ENCODE results near the gene OSBPL5.

OSBPL5 gene

GRCh38 chr11:3154001-3154599, 11.0 kb downstream of the OSBPL5 start:
- ChIA-PET CTCF (no interaction called here), POLR2A (no interaction called here)
- no peak for DNase-seq (ENCODE audit: extremely low spot score)
- TF ChIP-seq ELF4 (IDR thresholded peaks at IDR 0.05) = no peak

- TF ChIP-seq HDGF (IDR thresholded peaks at IDR 0.05; ENCODE audit: borderline replicate concordance) (no peak), FOXM1 (IDR thresholded peaks at IDR 0.05; ENCODE audit: borderline replicate concordance) (no peak), ARNT (IDR thresholded peaks at IDR 0.05) (no peak), SP1 (IDR thresholded peaks at IDR 0.05) (no peak), ZNF384 (IDR thresholded peaks at IDR 0.05) (no peak), LEF1 (IDR thresholded peaks at IDR 0.05; ENCODE audit: borderline replicate concordance) (no peak), TARDBP (IDR thresholded peaks at IDR 0.05) (no peak), PKNOX1 (IDR thresholded peaks at IDR 0.05) (no peak)
- ChIA-PET POLR2A (no interaction called here), CTCF (no interaction called here)
- DNase-seq (ENCODE audit: extremely low spot score) = no peak
Measured at GRCh38 chr11:3153291-3153861, 11.7 kb downstream of the OSBPL5 start.

- ChIA-PET POLR2A (no interaction called here), CTCF (no interaction called here)
- TF ChIP-seq TARDBP (IDR thresholded peaks at IDR 0.05) (no peak), FOXK2 (IDR thresholded peaks at IDR 0.05) (no peak), CTBP1 (IDR thresholded peaks at IDR 0.05; ENCODE audit: borderline replicate concordance) (no peak), HDGF (IDR thresholded peaks at IDR 0.05; ENCODE audit: borderline replicate concordance) (no peak), L3MBTL2 (conservative IDR thresholded peaks at IDR 0.05) (no peak), ARNT (IDR thresholded peaks at IDR 0.05) (no peak), BHLHE40 (IDR thresholded peaks at IDR 0.05; ENCODE audit: borderline replicate concordance) (no peak), SP1 (IDR thresholded peaks at IDR 0.05) (no peak), SUZ12 (IDR thresholded peaks at IDR 0.05) (no peak), FOXM1 (IDR thresholded peaks at IDR 0.05; ENCODE audit: borderline replicate concordance) (no peak), LEF1 (IDR thresholded peaks at IDR 0.05; ENCODE audit: borderline replicate concordance) (no peak), ZNF384 (IDR thresholded peaks at IDR 0.05) (no peak), FOXA1 (IDR thresholded peaks at IDR 0.05) (no peak)
- DNase-seq (ENCODE audit: extremely low spot score) = no peak
Measured at GRCh38 chr11:3152471-3153110, 12.5 kb downstream of the OSBPL5 start.

- no peak for TF ChIP-seq FOXA1 (IDR thresholded peaks at IDR 0.05)
- TF ChIP-seq BHLHE40 (IDR thresholded peaks at IDR 0.05; ENCODE audit: borderline replicate concordance) = no peak
- TF ChIP-seq TARDBP (IDR thresholded peaks at IDR 0.05) = no peak
- TF ChIP-seq SP1 (IDR thresholded peaks at IDR 0.05) = no peak
- no peak for TF ChIP-seq ZNF384 (IDR thresholded peaks at IDR 0.05)
- no peak for TF ChIP-seq NFRKB (IDR thresholded peaks at IDR 0.05)
- TF ChIP-seq PKNOX1 (IDR thresholded peaks at IDR 0.05) = no peak
- TF ChIP-seq HDGF (IDR thresholded peaks at IDR 0.05; ENCODE audit: borderline replicate concordance) = no peak
- ChIA-PET POLR2A (no interaction called here), CTCF (no interaction called here)
- no peak for DNase-seq (ENCODE audit: extremely low spot score)
Measured at GRCh38 chr11:3150726-3151125, 14.4 kb downstream of the OSBPL5 start.

- TF ChIP-seq L3MBTL2 (conservative IDR thresholded peaks at IDR 0.05) (no peak), TARDBP (IDR thresholded peaks at IDR 0.05) (no peak), PKNOX1 (IDR thresholded peaks at IDR 0.05) (no peak), SP1 (IDR thresholded peaks at IDR 0.05) (no peak), ARNT (IDR thresholded peaks at IDR 0.05) (no peak), ELF4 (IDR thresholded peaks at IDR 0.05) (no peak), SUZ12 (IDR thresholded peaks at IDR 0.05) (no peak), FOXK2 (IDR thresholded peaks at IDR 0.05) (no peak), HDGF (IDR thresholded peaks at IDR 0.05; ENCODE audit: borderline replicate concordance) (no peak), LEF1 (IDR thresholded peaks at IDR 0.05; ENCODE audit: borderline replicate concordance) (no peak), CTBP1 (IDR thresholded peaks at IDR 0.05; ENCODE audit: borderline replicate concordance) (no peak), BHLHE40 (IDR thresholded peaks at IDR 0.05; ENCODE audit: borderline replicate concordance) (no peak)
- no peak for DNase-seq (ENCODE audit: extremely low spot score)
- CTCF ChIA-PET = interaction anchor here (0.8 kb wide), 1 partner anchor 45 kb away, joined by 3 read pairs; no protein-coding TSS in a partner anchor
- POLR2A ChIA-PET = no interaction called here
Measured at GRCh38 chr11:3149852-3150188, 15.3 kb downstream of the OSBPL5 start.

GRCh38 chr11:3148990-3149851, 15.9 kb downstream of the OSBPL5 start:
- TF ChIP-seq NFRKB (IDR thresholded peaks at IDR 0.05) (no peak), ELF4 (IDR thresholded peaks at IDR 0.05) (no peak), TARDBP (IDR thresholded peaks at IDR 0.05) (no peak), CTBP1 (IDR thresholded peaks at IDR 0.05; ENCODE audit: borderline replicate concordance) (no peak), SUZ12 (IDR thresholded peaks at IDR 0.05) (no peak), FOXM1 (IDR thresholded peaks at IDR 0.05; ENCODE audit: borderline replicate concordance) (no peak), LEF1 (IDR thresholded peaks at IDR 0.05; ENCODE audit: borderline replicate concordance) (no peak), BHLHE40 (IDR thresholded peaks at IDR 0.05; ENCODE audit: borderline replicate concordance) (no peak), L3MBTL2 (conservative IDR thresholded peaks at IDR 0.05) (no peak), ARNT (IDR thresholded peaks at IDR 0.05) (no peak), FOXK2 (IDR thresholded peaks at IDR 0.05) (no peak), ZNF384 (IDR thresholded peaks at IDR 0.05) (no peak), SP1 (IDR thresholded peaks at IDR 0.05) (no peak), PKNOX1 (IDR thresholded peaks at IDR 0.05) (no peak), FOXA1 (IDR thresholded peaks at IDR 0.05) (no peak), HDGF (IDR thresholded peaks at IDR 0.05; ENCODE audit: borderline replicate concordance) (no peak)
- no peak for DNase-seq (ENCODE audit: extremely low spot score)
- POLR2A ChIA-PET = no interaction called here
- CTCF ChIA-PET = interaction anchor here (0.8 kb wide), 1 partner anchor 46 kb away, joined by 3 read pairs; no protein-coding TSS in a partner anchor
